Gastrocnemius medialis (tissue), 4 donors: ENCODE measurements around the gene ZNF268.

Source experiments
- POLR2A ChIP-seq, 2 donors: fragments of 450-650 bp; IDR thresholded peaks; one replicate each; pipeline ENCODE4 v1.6.1; 2017; ENCODE audit warnings: antibody characterized with exemption in 2 of 2, mild to moderate bottlenecking in 2 of 2, moderate library complexity in 2 of 2
- TF ChIP-seq, protein P1 (sequence below), 5 experiments: fragments of 450-650 bp in 3 of 5; fragments of 200-600 bp in 2 of 5; sonication (generic) in 2 of 5; IDR thresholded peaks in 4 of 5; conservative IDR thresholded peaks in 1 of 5; 1 replicate in 4 of 5; 2 replicates in 1 of 5; pipeline ENCODE4 v1.5.1; 2016 to 2019; ENCODE audit warnings: antibody characterized with exemption in 5 of 5, mild to moderate bottlenecking in 3 of 5, moderate library complexity in 3 of 5

DNA sequence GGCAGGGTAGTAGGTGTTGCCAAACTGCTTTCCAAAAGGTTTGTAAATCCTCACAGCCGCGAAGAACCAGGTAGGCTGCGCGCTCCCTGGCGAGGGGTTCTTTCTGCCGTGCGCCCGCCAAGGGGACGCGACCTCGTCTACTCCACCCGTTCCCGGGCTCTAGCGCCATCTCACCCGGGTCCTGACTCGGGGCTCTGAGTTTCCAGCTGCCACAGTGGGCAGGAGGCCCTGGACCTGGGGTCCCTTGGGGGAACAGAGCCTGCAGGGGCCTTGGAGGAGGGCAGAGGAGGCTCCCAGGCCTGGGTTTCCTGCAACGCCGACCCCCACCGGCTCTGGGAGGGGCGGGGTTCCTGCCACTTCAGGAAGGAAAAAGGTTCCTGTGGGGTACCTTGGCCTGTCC lies 53.7 kb downstream of the ZNF268 start:
- TF ChIP-seq, protein P1, sequence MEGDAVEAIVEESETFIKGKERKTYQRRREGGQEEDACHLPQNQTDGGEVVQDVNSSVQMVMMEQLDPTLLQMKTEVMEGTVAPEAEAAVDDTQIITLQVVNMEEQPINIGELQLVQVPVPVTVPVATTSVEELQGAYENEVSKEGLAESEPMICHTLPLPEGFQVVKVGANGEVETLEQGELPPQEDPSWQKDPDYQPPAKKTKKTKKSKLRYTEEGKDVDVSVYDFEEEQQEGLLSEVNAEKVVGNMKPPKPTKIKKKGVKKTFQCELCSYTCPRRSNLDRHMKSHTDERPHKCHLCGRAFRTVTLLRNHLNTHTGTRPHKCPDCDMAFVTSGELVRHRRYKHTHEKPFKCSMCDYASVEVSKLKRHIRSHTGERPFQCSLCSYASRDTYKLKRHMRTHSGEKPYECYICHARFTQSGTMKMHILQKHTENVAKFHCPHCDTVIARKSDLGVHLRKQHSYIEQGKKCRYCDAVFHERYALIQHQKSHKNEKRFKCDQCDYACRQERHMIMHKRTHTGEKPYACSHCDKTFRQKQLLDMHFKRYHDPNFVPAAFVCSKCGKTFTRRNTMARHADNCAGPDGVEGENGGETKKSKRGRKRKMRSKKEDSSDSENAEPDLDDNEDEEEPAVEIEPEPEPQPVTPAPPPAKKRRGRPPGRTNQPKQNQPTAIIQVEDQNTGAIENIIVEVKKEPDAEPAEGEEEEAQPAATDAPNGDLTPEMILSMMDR (IDR thresholded peaks at IDR 0.05 in 4 of 5, conservative IDR thresholded peaks at IDR 0.05 in 1 of 5): no peak
- TF ChIP-seq POLR2A (IDR thresholded peaks at IDR 0.05): no peak
